Thyroid gland (tissue), 4 donors: ENCODE measurements around the gene TMEM50B.

Source experiments
- POLR2A ChIP-seq, 2 donors: fragments of 450-650 bp; IDR thresholded peaks; one replicate each; pipeline ENCODE4 v1.6.1; 2017; ENCODE audit warnings: antibody characterized with exemption in 2 of 2, mild to moderate bottlenecking in 2 of 2, moderate library complexity in 1 of 2
- TF ChIP-seq, protein P1 (sequence below), 6 experiments: fragments of 200-600 bp in 3 of 6; fragments of 450-650 bp in 3 of 6; sonication (generic) in 3 of 6; IDR thresholded peaks; one replicate each; pipeline ENCODE4 v1.5.1; 2016 to 2019; ENCODE audit warnings: antibody characterized with exemption in 6 of 6, mild to moderate bottlenecking in 2 of 6, inconsistent platforms in 1 of 6, moderate library complexity in 1 of 6

DNA sequence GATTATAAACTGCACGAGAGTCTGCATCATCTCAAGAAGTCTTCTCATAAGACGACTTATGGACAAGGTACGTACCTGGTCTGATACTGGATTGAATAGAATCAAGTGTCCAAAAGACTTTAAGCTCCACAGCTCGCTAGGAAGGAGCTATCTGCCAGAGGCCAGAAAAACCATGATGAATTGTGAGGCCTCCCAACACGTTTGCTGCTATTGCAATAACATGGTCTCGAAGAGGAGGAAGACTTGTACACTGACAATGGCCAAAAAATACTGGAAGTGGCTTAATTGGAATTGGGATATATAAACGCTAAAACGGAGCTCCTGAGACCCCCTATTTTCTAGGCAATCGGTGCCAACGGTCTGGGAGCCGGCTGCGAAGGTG is 11.2 kb upstream of the TMEM50B start:
- TF ChIP-seq, protein P1, sequence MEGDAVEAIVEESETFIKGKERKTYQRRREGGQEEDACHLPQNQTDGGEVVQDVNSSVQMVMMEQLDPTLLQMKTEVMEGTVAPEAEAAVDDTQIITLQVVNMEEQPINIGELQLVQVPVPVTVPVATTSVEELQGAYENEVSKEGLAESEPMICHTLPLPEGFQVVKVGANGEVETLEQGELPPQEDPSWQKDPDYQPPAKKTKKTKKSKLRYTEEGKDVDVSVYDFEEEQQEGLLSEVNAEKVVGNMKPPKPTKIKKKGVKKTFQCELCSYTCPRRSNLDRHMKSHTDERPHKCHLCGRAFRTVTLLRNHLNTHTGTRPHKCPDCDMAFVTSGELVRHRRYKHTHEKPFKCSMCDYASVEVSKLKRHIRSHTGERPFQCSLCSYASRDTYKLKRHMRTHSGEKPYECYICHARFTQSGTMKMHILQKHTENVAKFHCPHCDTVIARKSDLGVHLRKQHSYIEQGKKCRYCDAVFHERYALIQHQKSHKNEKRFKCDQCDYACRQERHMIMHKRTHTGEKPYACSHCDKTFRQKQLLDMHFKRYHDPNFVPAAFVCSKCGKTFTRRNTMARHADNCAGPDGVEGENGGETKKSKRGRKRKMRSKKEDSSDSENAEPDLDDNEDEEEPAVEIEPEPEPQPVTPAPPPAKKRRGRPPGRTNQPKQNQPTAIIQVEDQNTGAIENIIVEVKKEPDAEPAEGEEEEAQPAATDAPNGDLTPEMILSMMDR (IDR thresholded peaks at IDR 0.05), result no peak
- no peak for TF ChIP-seq POLR2A (IDR thresholded peaks at IDR 0.05)
